Stomach (tissue), 4 donors: ENCODE results near the gene EIF4G1.

Experiments used
- CTCF ChIP-seq, 7 experiments: fragments of 450-650 bp in 4 of 7; fragments of 200-600 bp in 3 of 7; sonication (generic) in 3 of 7; IDR thresholded peaks; one replicate each; pipeline ENCODE4 v1.5.1; 2016 to 2019; ENCODE audit warnings: antibody characterized with exemption in 7 of 7, control low read depth in 2 of 7, mild to moderate bottlenecking in 1 of 7
- POLR2A ChIP-seq, 4 donors: fragments of 450-650 bp; IDR thresholded peaks; one replicate each; pipeline ENCODE4 v1.6.1; 2016; ENCODE audit warnings: antibody characterized with exemption in 4 of 4, control low read depth in 2 of 4, mild to moderate bottlenecking in 1 of 4, moderate library complexity in 1 of 4
- POLR2AphosphoS5 ChIP-seq, 3 donors: sonication (generic); formaldehyde crosslinking; IDR thresholded peaks; one replicate each; pipeline ENCODE4 v1.6.1; 2016; ENCODE audit warnings: antibody characterized with exemption in 3 of 3

GRCh38 chr3:184307915-184308314 is 6.5 kb upstream of the EIF4G1 start:
- TF ChIP-seq CTCF (IDR thresholded peaks at IDR 0.05): no peak
- TF ChIP-seq POLR2AphosphoS5 (IDR thresholded peaks at IDR 0.05): no peak
- TF ChIP-seq POLR2A (IDR thresholded peaks at IDR 0.05): no peak
